GM12865 (cell line): ENCODE measurements around the gene MSRB3.

Source experiments
- DNase-seq: peaks from one replicate; pipeline ENCODE4 v3.0.0; 2010; ENCODE audit warnings: low read depth
- H3K4me3 ChIP-seq: 2 replicates; pipeline ENCODE4 v1.5.1; 2011; ENCODE audit warnings: mild to moderate bottlenecking, low read depth, low read length, control low read depth
- TF ChIP-seq, protein P1 (sequence below): IDR thresholded peaks from 2 replicates; pipeline ENCODE4 v1.5.1; 2011; ENCODE audit warnings: low read length, control low read depth, low read depth, inconsistent platforms; ENCODE audit not compliant: insufficient read depth; ENCODE audit errors: missing control alignments

MSRB3 gene

DNA sequence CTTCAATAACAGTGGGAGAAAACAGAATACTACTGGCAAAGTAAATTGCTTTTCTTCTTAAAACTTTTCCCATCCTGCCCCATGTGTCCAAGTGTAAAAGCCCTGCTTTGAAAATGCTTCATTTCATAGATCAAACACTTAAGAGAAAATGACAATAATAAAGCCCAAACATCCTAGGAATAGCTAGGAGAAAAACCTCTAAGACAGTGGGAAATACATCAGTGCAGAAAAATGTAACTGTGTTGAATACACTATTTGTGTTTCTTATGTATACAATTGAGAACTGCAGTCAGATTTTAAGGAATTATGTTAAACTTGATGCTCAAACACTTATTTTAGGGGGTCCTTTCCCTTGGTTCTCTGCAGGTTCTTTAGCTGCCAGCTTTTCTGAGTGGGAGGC, 181.1 kb downstream of the MSRB3 start:
- H3K4me3 ChIP-seq = no peak overlapping the region
- TF ChIP-seq, protein P1, sequence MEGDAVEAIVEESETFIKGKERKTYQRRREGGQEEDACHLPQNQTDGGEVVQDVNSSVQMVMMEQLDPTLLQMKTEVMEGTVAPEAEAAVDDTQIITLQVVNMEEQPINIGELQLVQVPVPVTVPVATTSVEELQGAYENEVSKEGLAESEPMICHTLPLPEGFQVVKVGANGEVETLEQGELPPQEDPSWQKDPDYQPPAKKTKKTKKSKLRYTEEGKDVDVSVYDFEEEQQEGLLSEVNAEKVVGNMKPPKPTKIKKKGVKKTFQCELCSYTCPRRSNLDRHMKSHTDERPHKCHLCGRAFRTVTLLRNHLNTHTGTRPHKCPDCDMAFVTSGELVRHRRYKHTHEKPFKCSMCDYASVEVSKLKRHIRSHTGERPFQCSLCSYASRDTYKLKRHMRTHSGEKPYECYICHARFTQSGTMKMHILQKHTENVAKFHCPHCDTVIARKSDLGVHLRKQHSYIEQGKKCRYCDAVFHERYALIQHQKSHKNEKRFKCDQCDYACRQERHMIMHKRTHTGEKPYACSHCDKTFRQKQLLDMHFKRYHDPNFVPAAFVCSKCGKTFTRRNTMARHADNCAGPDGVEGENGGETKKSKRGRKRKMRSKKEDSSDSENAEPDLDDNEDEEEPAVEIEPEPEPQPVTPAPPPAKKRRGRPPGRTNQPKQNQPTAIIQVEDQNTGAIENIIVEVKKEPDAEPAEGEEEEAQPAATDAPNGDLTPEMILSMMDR = no peak
- no peak for DNase-seq

DNA sequence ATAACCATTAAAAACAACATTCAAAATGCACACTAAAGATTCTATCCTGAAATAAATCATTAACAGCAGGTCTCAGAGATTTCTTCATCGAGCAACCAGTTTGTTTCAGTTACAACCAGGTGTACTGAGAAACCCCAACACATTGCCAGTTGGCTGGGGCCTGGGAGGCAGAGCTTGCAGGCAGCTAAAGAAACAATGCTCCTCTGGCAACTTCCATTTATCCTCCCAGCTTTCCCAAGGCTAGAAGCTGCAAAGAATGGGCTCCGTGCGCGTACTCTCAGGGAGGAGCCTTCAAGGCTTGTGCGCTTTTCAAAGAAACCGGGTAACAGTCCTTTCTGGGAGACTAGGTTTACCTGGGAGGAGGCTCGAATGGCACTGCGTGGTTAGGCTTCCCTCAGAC, 181.6 kb downstream of the MSRB3 start:
- TF ChIP-seq, protein P1 = no peak
- no peak for DNase-seq
- no peak overlapping the region for H3K4me3 ChIP-seq

DNA sequence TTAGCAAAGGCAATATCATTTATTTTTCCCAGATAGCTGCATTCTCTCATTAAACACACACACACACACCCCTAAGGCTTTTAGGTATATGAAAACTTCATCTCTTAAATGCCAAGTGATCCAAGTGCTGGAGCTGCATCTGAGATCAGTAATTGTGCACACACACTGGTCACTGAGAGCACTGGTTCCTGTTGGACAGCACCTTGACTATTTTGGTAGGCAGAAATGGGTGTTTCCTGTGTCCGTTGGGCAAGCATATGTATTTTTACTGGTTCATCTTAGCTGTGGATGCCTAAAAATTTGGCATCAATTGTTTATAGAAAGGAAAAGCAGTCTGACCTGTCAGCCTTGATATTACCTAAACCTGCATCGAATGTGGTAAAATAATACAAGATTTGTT, 182.5 kb downstream of the MSRB3 start:
- TF ChIP-seq, protein P1 = no peak
- DNase-seq = no peak
- no peak overlapping the region for H3K4me3 ChIP-seq

DNA sequence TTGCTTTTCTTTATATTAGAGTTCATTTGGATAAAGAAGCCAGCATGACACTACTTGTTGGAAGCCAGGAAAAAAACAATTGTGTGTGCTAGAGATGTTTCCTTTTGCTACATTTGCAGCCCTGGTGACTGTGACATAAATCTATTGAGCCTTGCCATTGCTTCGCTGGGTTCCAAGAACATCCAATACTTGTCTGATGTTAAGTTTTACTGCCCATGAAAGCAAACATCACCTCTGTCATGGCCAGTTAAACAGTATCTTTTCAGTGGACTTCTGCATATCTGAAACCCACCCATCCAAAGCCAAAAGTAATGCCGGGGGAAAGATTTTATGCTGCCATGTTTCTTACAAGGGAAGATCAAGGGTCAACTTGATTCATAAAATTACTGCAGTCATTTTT, 184.0 kb downstream of the MSRB3 start:
- DNase-seq = no peak

DNA sequence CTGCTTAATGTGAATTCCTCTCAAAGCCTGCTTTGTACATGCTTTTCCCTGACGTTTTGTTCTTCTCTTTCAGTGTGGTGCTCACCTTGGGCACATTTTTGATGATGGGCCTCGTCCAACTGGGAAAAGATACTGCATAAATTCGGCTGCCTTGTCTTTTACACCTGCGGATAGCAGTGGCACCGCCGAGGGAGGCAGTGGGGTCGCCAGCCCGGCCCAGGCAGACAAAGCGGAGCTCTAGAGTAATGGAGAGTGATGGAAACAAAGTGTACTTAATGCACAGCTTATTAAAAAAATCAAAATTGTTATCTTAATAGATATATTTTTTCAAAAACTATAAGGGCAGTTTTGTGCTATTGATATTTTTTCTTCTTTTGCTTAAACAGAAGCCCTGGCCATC, 184.6 kb downstream of the MSRB3 start:
- no peak for DNase-seq
- H3K4me3 ChIP-seq = no peak overlapping the region
- TF ChIP-seq, protein P1 = no peak

More for the DNA sequence above, 184.0 kb downstream of the MSRB3 start:
- H3K4me3 ChIP-seq = no peak overlapping the region
- TF ChIP-seq, protein P1 = no peak

DNA sequence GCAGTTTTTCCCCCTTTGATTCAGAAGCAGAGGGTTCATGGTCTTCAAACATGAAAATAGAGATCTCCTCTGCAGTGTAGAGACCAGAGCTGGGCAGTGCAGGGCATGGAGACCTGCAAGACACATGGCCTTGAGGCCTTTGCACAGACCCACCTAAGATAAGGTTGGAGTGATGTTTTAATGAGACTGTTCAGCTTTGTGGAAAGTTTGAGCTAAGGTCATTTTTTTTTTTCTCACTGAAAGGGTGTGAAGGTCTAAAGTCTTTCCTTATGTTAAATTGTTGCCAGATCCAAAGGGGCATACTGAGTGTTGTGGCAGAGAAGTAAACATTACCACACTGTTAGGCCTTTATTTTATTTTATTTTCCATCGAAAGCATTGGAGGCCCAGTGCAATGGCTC, 185.1 kb downstream of the MSRB3 start:
- TF ChIP-seq, protein P1 = no peak
- H3K4me3 ChIP-seq = no peak overlapping the region
- no peak for DNase-seq

DNA sequence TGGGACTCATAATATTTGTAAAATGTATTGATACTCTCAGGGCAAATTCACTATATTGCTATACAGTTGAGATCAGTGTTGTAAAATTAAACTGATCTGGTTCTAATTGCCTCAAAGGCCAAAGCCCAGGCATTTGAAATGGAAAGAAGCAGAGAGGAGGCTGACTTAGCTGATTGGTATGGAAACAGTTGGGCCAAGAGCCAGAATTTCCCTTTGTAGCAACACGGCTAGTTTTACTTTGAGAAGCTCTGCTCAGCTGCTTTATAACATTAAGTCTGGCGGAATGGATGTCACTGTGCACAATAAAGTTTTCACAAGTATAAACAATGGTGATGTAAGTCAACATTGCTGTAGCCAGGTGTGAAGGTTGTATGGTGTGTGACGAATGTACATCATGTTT, 186.4 kb downstream of the MSRB3 start:
- DNase-seq = no peak
- TF ChIP-seq, protein P1 = no peak

More for the DNA sequence above, 186.4 kb downstream of the MSRB3 start:
- no peak overlapping the region for H3K4me3 ChIP-seq
